WTC11 (cell line): Measurements from ENCODE around the gene PPM1M. TPM values are rescaled to one million over a fixed set of nuclear protein-coding genes. Genes with fewer than 3 reads are reported as not detected.

ENCODE experiments used
- ATAC-seq: fragments of 200-7000 bp; cut with Tn5 transposase; 2 replicates; pipeline ENCODE4 v1.10.0; 2021; ENCODE audit warnings: mild to moderate bottlenecking, moderate library complexity
- CTCF ChIA-PET: fragments of 300-600 bp; sonication (Branson Sonifier 250); formaldehyde crosslinking; loops from one replicate; lab custom pipeline; 2021; ENCODE audit warnings: antibody characterized with exemption; lab: Charles Lee
- POLR2A ChIA-PET: fragments of 350-600 bp; sonication (Branson Sonifier 250); formaldehyde crosslinking; loops from one replicate; lab custom pipeline; 2021; ENCODE audit warnings: antibody characterized with exemption; lab: Charles Lee
- DNase-seq: peaks from one replicate; pipeline ENCODE4 v3.0.0; 2021; ENCODE audit warnings: low spot score
- H3K27ac Mint-ChIP-seq: 2 replicates; pipeline ENCODE4 v1.8.0; 2021; ENCODE audit warnings: mixed read lengths
- H3K27me3 Mint-ChIP-seq: 2 replicates; pipeline ENCODE4 v1.8.0; 2021; ENCODE audit warnings: low read depth, mild to moderate bottlenecking, moderate library complexity, mixed read lengths
- H3K36me3 Mint-ChIP-seq: 2 replicates; pipeline ENCODE4 v1.8.0; 2021; ENCODE audit warnings: mixed read lengths
- H3K4me1 Mint-ChIP-seq: 2 replicates; pipeline ENCODE4 v1.8.0; 2022; ENCODE audit warnings: mixed read lengths
- H3K4me3 Mint-ChIP-seq: 2 replicates; pipeline ENCODE4 v1.8.0; 2021; ENCODE audit warnings: mild to moderate bottlenecking, moderate library complexity, mixed read lengths
- H3K9me3 Mint-ChIP-seq: 2 replicates; pipeline ENCODE4 v1.8.0; 2021; ENCODE audit warnings: mixed read lengths
- E2F5 ChIP-seq: sonication (generic); formaldehyde crosslinking; IDR thresholded peaks from 2 replicates; pipeline ENCODE4 v1.8.1; 2022; ENCODE audit warnings: mild to moderate bottlenecking, moderate library complexity, missing genetic modification reagents
- ELF4 ChIP-seq: sonication (generic); formaldehyde crosslinking; IDR thresholded peaks from 2 replicates; pipeline ENCODE4 v1.8.1; 2022; ENCODE audit warnings: low read depth, mild to moderate bottlenecking, moderate library complexity, missing genetic modification reagents
- FOXK1 ChIP-seq: sonication (generic); formaldehyde crosslinking; IDR thresholded peaks from 2 replicates; pipeline ENCODE4 v1.8.0; 2022; ENCODE audit warnings: mild to moderate bottlenecking, moderate library complexity, missing genetic modification reagents
- FOXP4 ChIP-seq: sonication (generic); formaldehyde crosslinking; IDR thresholded peaks from 2 replicates; pipeline ENCODE4 v1.8.0; 2022; ENCODE audit warnings: mild to moderate bottlenecking, missing genetic modification reagents
- MXD4 ChIP-seq: fragments of 250-450 bp; sonication (Bioruptor Pico); IDR thresholded peaks from 2 replicates; pipeline ENCODE4 v1.8.0; 2021; ENCODE audit warnings: mild to moderate bottlenecking, moderate library complexity, borderline replicate concordance
- NFE2L1 ChIP-seq: sonication (generic); formaldehyde crosslinking; IDR thresholded peaks from 2 replicates; pipeline ENCODE4 v1.8.1; 2023; ENCODE audit warnings: missing genetic modification reagents
- NFYB ChIP-seq: sonication (generic); formaldehyde crosslinking; conservative IDR thresholded peaks from 2 replicates; pipeline ENCODE4 v1.8.0; 2022; ENCODE audit warnings: low read depth, missing genetic modification reagents
- NR1H2 ChIP-seq: sonication (generic); formaldehyde crosslinking; IDR thresholded peaks from 2 replicates; pipeline ENCODE4 v1.9.0; 2021; ENCODE audit warnings: mild to moderate bottlenecking, moderate library complexity, missing genetic modification reagents
- NR3C1 ChIP-seq: sonication (generic); formaldehyde crosslinking; conservative IDR thresholded peaks from 2 replicates; pipeline ENCODE4 v1.8.1; 2023; ENCODE audit warnings: low read depth, mild to moderate bottlenecking, missing genetic modification reagents
- SMAD4 ChIP-seq: sonication (generic); formaldehyde crosslinking; IDR thresholded peaks from 2 replicates; pipeline ENCODE4 v1.8.0; 2022; ENCODE audit warnings: mild to moderate bottlenecking, missing genetic modification reagents
- SOX15 ChIP-seq: fragments of 250-450 bp; sonication (Bioruptor Pico); IDR thresholded peaks from 2 replicates; pipeline ENCODE4 v1.9.0; 2021; ENCODE audit warnings: mild to moderate bottlenecking
- SP1 ChIP-seq: sonication (generic); formaldehyde crosslinking; conservative IDR thresholded peaks from 2 replicates; pipeline ENCODE4 v1.8.1; 2022; ENCODE audit warnings: missing genetic modification reagents
- TCF7 ChIP-seq: sonication (generic); formaldehyde crosslinking; IDR thresholded peaks from 2 replicates; pipeline ENCODE4 v1.8.0; 2022; ENCODE audit warnings: mild to moderate bottlenecking, low read depth, missing genetic modification reagents, moderate library complexity
- ZNF121 ChIP-seq: sonication (generic); formaldehyde crosslinking; IDR thresholded peaks from 2 replicates; pipeline ENCODE4 v1.8.0; 2023; ENCODE audit warnings: missing genetic modification reagents
- ZNF532 ChIP-seq: fragments of 250-450 bp; sonication (Bioruptor Pico); IDR thresholded peaks from 2 replicates; pipeline ENCODE4 v1.9.0; 2021; ENCODE audit warnings: mild to moderate bottlenecking, borderline replicate concordance
- ZNF671 ChIP-seq: fragments of 250-450 bp; sonication (Bioruptor Pico); IDR thresholded peaks from 2 replicates; pipeline ENCODE4 v1.8.0; 2021; ENCODE audit warnings: mild to moderate bottlenecking
- total RNA-seq: library from RNA; stranded (reverse); gene quantifications from 3 replicates; pipeline ENCODE4 v1.2.3, GENCODE V29; 2021
- TF ChIP-seq, protein P1 (sequence below): sonication (generic); formaldehyde crosslinking; IDR thresholded peaks from 2 replicates; pipeline ENCODE4 v1.8.1; 2023; ENCODE audit warnings: mild to moderate bottlenecking, missing genetic modification reagents
- TF ChIP-seq, protein P2 (sequence below): sonication (generic); formaldehyde crosslinking; IDR thresholded peaks from 2 replicates; pipeline ENCODE4 v1.8.0; 2022; ENCODE audit warnings: mild to moderate bottlenecking, missing genetic modification reagents
- TF ChIP-seq, protein P3 (sequence below): fragments of 250-450 bp; sonication (Bioruptor Pico); IDR thresholded peaks from 2 replicates; pipeline ENCODE4 v1.9.0; 2021; ENCODE audit warnings: mild to moderate bottlenecking
- TF ChIP-seq, protein P4 (sequence below): sonication (generic); formaldehyde crosslinking; IDR thresholded peaks from 2 replicates; pipeline ENCODE4 v1.8.0; 2023; ENCODE audit warnings: missing genetic modification reagents, mild to moderate bottlenecking, borderline replicate concordance

PPM1M gene
- total RNA-seq, 1 experiment from 2014 or later, result 7.0 TPM

GRCh38 chr3:52254608-52255007 lies 9.0 kb downstream of the PPM1M start:
- ATAC-seq, result no peak
- ChIA-PET POLR2A (interaction anchor here (0.7 kb wide), 1 partner anchor 49 kb away, joined by 3 read pairs; no protein-coding TSS in a partner anchor), CTCF (interaction anchor here (1.4 to 2.8 kb wide), 3 partner anchors 23 to 130 kb away, joined by 4 to 11 read pairs (median 8); no protein-coding TSS in a partner anchor)
- no peaks in the 10 kb centered on the region for H3K27me3 Mint-ChIP-seq
- no peaks in the 10 kb centered on the region for H3K9me3 Mint-ChIP-seq
- no peak overlapping the region for H3K27ac Mint-ChIP-seq
- H3K4me3 Mint-ChIP-seq, result no peak overlapping the region
- TF ChIP-seq NR3C1 (CRISPR knock-in tag) (no peak), ELF4 (no peak), SOX15 (CRISPR knock-in tag) (no peak), ZNF121 (no peak), SP1 (CRISPR knock-in tag) (no peak), MXD4 (no peak), FOXK1 (CRISPR knock-in tag) (no peak), ZNF671 (CRISPR knock-in tag) (no peak), FOXP4 (CRISPR knock-in tag) (no peak), NFE2L1 (CRISPR knock-in tag) (no peak), NR1H2 (no peak), ZNF532 (CRISPR knock-in tag) (no peak), E2F5 (CRISPR knock-in tag) (no peak), TCF7 (CRISPR knock-in tag) (no peak), SMAD4 (CRISPR knock-in tag) (no peak), NFYB (no peak)
- TF ChIP-seq, protein P1, sequence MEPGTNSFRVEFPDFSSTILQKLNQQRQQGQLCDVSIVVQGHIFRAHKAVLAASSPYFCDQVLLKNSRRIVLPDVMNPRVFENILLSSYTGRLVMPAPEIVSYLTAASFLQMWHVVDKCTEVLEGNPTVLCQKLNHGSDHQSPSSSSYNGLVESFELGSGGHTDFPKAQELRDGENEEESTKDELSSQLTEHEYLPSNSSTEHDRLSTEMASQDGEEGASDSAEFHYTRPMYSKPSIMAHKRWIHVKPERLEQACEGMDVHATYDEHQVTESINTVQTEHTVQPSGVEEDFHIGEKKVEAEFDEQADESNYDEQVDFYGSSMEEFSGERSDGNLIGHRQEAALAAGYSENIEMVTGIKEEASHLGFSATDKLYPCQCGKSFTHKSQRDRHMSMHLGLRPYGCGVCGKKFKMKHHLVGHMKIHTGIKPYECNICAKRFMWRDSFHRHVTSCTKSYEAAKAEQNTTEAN (CRISPR knock-in tag), result no peak
- TF ChIP-seq, protein P2, sequence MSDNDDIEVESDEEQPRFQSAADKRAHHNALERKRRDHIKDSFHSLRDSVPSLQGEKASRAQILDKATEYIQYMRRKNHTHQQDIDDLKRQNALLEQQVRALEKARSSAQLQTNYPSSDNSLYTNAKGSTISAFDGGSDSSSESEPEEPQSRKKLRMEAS, result no peak
- TF ChIP-seq, protein P3, sequence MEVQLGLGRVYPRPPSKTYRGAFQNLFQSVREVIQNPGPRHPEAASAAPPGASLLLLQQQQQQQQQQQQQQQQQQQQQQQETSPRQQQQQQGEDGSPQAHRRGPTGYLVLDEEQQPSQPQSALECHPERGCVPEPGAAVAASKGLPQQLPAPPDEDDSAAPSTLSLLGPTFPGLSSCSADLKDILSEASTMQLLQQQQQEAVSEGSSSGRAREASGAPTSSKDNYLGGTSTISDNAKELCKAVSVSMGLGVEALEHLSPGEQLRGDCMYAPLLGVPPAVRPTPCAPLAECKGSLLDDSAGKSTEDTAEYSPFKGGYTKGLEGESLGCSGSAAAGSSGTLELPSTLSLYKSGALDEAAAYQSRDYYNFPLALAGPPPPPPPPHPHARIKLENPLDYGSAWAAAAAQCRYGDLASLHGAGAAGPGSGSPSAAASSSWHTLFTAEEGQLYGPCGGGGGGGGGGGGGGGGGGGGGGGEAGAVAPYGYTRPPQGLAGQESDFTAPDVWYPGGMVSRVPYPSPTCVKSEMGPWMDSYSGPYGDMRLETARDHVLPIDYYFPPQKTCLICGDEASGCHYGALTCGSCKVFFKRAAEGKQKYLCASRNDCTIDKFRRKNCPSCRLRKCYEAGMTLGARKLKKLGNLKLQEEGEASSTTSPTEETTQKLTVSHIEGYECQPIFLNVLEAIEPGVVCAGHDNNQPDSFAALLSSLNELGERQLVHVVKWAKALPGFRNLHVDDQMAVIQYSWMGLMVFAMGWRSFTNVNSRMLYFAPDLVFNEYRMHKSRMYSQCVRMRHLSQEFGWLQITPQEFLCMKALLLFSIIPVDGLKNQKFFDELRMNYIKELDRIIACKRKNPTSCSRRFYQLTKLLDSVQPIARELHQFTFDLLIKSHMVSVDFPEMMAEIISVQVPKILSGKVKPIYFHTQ (CRISPR knock-in tag), result no peak
- TF ChIP-seq, protein P4, sequence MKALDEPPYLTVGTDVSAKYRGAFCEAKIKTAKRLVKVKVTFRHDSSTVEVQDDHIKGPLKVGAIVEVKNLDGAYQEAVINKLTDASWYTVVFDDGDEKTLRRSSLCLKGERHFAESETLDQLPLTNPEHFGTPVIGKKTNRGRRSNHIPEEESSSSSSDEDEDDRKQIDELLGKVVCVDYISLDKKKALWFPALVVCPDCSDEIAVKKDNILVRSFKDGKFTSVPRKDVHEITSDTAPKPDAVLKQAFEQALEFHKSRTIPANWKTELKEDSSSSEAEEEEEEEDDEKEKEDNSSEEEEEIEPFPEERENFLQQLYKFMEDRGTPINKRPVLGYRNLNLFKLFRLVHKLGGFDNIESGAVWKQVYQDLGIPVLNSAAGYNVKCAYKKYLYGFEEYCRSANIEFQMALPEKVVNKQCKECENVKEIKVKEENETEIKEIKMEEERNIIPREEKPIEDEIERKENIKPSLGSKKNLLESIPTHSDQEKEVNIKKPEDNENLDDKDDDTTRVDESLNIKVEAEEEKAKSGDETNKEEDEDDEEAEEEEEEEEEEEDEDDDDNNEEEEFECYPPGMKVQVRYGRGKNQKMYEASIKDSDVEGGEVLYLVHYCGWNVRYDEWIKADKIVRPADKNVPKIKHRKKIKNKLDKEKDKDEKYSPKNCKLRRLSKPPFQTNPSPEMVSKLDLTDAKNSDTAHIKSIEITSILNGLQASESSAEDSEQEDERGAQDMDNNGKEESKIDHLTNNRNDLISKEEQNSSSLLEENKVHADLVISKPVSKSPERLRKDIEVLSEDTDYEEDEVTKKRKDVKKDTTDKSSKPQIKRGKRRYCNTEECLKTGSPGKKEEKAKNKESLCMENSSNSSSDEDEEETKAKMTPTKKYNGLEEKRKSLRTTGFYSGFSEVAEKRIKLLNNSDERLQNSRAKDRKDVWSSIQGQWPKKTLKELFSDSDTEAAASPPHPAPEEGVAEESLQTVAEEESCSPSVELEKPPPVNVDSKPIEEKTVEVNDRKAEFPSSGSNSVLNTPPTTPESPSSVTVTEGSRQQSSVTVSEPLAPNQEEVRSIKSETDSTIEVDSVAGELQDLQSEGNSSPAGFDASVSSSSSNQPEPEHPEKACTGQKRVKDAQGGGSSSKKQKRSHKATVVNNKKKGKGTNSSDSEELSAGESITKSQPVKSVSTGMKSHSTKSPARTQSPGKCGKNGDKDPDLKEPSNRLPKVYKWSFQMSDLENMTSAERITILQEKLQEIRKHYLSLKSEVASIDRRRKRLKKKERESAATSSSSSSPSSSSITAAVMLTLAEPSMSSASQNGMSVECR (CRISPR knock-in tag), result no peak
- H3K36me3 Mint-ChIP-seq, result peaks cover 60% of the 10 kb centered on the region
- no peak for DNase-seq
- H3K4me1 Mint-ChIP-seq, result no peaks in the 10 kb centered on the region
